Fibroblast of upper back skin (primary cell): Measurements from ENCODE around the gene OVOL1.

Experiments
- DNase-seq: peaks from one replicate; pipeline ENCODE4 v3.0.0-alpha.2; 2013

Gene OVOL1

GRCh38 chr11:65778431-65778900 lies 8.4 kb upstream of the OVOL1 start:
- DNase-seq: no peak

GRCh38 chr11:65778901-65779668 lies 7.8 kb upstream of the OVOL1 start:
- DNase-seq: no peak

- no peak for DNase-seq
Measured at GRCh38 chr11:65779669-65779918, 7.3 kb upstream of the OVOL1 start.

- DNase-seq: peak; percentile 67
Measured at GRCh38 chr11:65779919-65780769, 6.7 kb upstream of the OVOL1 start.

GRCh38 chr11:65780770-65781151 lies 6.1 kb upstream of the OVOL1 start, which contains the start of gene AP5B1:
Gene AP5B1, minus strand, starts transcription at chr11:65780976. Its CDS starts 385 bp downstream, at chr11:65780591.
- peak; percentile 37 for DNase-seq

GRCh38 chr11:65781152-65781961 lies 5.5 kb upstream of the OVOL1 start:
- DNase-seq: no peak

- DNase-seq: no peak
Measured at GRCh38 chr11:65781962-65782815, 4.7 kb upstream of the OVOL1 start.

- no peak for DNase-seq
Measured at GRCh38 chr11:65782816-65783228, 4.0 kb upstream of the OVOL1 start.

GRCh38 chr11:65785319-65786007 lies 1.4 kb upstream of the OVOL1 start:
- DNase-seq: no peak

GRCh38 chr11:65786008-65786785 lies 666 bp upstream of the OVOL1 start:
- DNase-seq: no peak

GRCh38 chr11:65787649-65788622 lies 1.1 kb downstream of the OVOL1 start:
- DNase-seq: no peak

GRCh38 chr11:65788821-65789220 lies 2.0 kb downstream of the OVOL1 start:
- no peak for DNase-seq

- DNase-seq: no peak
Measured at GRCh38 chr11:65789230-65790103, 2.6 kb downstream of the OVOL1 start.

GRCh38 chr11:65790104-65790901 lies 3.4 kb downstream of the OVOL1 start:
- DNase-seq: no peak

GRCh38 chr11:65790902-65791650 lies 4.2 kb downstream of the OVOL1 start:
- DNase-seq: no peak

- no peak for DNase-seq
Measured at GRCh38 chr11:65791719-65792213, 4.9 kb downstream of the OVOL1 start.

GRCh38 chr11:65792456-65792855 lies 5.6 kb downstream of the OVOL1 start:
- DNase-seq: no peak
